Mucosa of rectum (tissue), 2 donors: ENCODE measurements around the gene USP6.
"Not testable (repeated sequence)": the region's sequence is repeated elsewhere in the genome, so short reads cannot be mapped to it uniquely, and the experiment has no call there.

ENCODE experiments used
- H3K27ac ChIP-seq, 2 donors: one replicate each; pipeline ENCODE4 v1.7.0; 2013; ENCODE audit warnings: inconsistent platforms in 2 of 2, low read depth in 2 of 2, low read length in 2 of 2
- H3K27me3 ChIP-seq, 2 donors: one replicate each; pipeline ENCODE4 v1.7.0; 2013; ENCODE audit warnings: low read length in 2 of 2; ENCODE audit not compliant: control insufficient read depth in 2 of 2, insufficient read depth in 2 of 2
- H3K36me3 ChIP-seq, 2 donors: one replicate each; pipeline ENCODE4 v1.7.0; 2013; ENCODE audit warnings: low read length in 2 of 2; ENCODE audit not compliant: control insufficient read depth in 2 of 2, insufficient read depth in 2 of 2
- H3K4me1 ChIP-seq, 2 donors: one replicate each; pipeline ENCODE4 v1.7.0; 2013; ENCODE audit warnings: low read length in 2 of 2, mild to moderate bottlenecking in 1 of 2; ENCODE audit not compliant: control insufficient read depth in 2 of 2, insufficient read depth in 2 of 2
- H3K4me3 ChIP-seq, 2 donors: one replicate each; pipeline ENCODE4 v1.7.0; 2013; ENCODE audit warnings: low read length in 2 of 2
- H3K9ac ChIP-seq, 2 donors: one replicate each; pipeline ENCODE4 v1.7.0; 2013; ENCODE audit warnings: low read length in 2 of 2, low read depth in 1 of 2, mild to moderate bottlenecking in 1 of 2
- H3K9me3 ChIP-seq, 2 donors: one replicate each; pipeline ENCODE4 v1.7.0; 2013; ENCODE audit warnings: low read length in 2 of 2; ENCODE audit not compliant: control insufficient read depth in 2 of 2
- donor health status: healthy.
- donor health status: Normal muscosa, but diverticular disease.

USP6 gene

DNA sequence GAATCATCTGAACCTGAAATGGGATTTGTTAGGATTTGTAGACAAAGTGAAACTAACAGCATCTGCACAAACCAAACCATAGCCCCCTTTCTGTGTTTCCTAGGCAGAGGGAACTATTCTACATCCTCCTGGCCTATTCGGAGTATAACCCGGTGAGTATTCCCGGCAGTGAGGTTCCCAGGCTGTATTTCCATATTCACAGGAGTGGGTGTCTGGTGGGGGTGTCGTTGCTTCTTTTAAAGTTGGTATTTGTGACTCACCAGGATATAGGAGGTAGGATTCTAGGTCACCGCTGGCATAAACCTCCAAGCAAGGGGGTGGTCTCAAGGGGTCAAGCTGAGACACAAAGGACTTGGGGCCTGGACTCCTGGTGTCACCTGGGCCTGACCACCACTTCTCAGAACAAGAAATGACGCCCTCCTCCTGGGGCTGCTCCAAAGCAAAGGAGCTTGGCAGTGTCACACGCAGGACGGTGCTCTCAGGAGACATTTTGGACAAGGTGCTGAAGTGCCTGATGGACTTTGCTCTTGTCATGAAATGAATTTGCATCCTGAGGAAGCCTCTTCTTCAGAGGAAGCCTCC lies 19.4 kb downstream of the USP6 start:
- H3K4me3 ChIP-seq, H3K27me3 ChIP-seq, H3K27ac ChIP-seq, H3K4me1 ChIP-seq, H3K9me3 ChIP-seq, H3K36me3 ChIP-seq, H3K9ac ChIP-seq: not testable (repeated sequence)

DNA sequence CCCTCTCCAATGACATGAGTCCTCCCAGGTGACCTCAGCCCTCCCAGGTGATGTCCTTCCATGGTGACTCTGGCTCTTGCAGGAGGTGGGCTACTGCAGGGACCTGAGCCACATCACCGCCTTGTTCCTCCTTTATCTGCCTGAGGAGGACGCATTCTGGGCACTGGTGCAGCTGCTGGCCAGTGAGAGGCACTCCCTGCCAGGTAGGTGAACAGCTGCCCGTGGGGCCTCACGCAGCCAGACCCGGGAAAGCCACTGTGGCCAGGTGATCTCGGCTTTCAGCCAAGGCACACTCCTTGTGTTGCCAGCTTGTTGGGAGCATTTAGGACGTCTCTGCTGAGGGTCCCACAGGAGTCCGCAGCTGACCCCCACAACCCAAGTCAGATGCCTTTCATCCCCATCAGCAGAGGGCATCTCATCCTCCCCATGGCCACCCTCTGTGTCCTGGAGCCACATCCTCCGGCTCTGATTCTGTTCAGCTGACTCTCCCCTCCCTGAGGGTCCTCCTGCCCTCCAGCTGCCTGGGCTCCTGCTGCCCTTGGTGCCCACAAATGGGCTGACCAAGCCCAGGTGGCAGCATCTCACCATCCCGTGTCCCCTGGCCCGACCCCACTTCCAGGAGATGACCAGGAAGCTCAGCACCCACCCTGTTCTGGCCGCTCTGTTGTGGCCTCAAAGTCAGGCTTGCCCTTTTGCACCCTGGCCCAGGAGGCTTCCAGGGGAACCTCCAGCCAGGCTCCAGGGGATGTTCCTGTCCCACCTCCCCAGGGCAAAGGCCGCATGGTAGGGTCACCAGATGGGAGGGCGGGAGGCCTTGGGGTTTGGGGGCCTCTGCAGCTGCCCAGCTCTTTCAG lies 20.1 kb downstream of the USP6 start:
- Histone ChIP-seq H3K9me3 (no peaks in the 10 kb centered on the region), H3K27me3 (no peaks in the 10 kb centered on the region), H3K36me3 (no peaks in the 10 kb centered on the region), H3K9ac (no peak overlapping the region), H3K4me1 (no peaks in the 10 kb centered on the region), H3K27ac (no peak overlapping the region), H3K4me3 (no peak overlapping the region)

DNA sequence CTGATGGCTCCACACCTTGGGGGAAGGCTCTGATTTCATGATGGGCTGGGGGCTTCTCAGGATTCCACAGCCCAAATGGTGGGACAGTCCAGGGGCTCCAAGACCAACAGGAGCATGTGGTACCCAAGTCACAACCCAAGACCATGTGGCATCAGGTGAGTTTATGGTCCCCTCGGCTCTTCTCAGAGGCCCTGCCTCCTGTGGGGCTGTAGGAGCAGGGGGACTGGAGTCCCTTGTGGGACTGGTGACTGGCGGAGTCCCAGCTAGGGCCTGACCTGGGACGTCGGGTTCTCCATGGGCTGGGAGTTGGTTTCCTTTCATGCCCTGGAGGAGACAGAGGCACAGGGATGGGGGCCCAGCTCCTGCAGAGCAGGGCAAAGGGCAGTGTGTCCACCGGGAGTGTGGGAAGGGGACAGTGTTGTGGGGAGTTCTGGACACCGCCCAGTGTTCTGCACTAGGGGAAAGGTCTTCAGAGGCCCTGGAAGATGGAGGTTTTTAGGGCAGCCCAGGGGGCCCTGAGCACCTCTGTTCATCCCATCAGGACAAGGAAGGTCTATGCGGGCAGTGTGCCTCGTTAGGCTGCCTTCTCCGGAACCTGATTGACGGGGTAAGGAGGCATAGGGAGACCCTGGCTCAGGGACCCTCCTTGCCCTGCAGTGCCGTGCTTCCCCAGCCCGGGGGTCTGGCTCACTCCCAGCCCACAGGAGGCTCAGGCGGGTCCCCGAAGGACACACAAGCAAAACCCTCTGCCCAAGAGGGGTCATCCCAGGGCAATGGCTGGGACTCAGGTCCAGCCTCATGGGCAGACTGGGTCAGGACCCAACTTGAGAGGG lies 21.0 kb downstream of the USP6 start:
- not testable (repeated sequence) for H3K27me3 ChIP-seq, H3K27ac ChIP-seq, H3K4me1 ChIP-seq, H3K9ac ChIP-seq, H3K9me3 ChIP-seq, H3K36me3 ChIP-seq, H3K4me3 ChIP-seq

DNA sequence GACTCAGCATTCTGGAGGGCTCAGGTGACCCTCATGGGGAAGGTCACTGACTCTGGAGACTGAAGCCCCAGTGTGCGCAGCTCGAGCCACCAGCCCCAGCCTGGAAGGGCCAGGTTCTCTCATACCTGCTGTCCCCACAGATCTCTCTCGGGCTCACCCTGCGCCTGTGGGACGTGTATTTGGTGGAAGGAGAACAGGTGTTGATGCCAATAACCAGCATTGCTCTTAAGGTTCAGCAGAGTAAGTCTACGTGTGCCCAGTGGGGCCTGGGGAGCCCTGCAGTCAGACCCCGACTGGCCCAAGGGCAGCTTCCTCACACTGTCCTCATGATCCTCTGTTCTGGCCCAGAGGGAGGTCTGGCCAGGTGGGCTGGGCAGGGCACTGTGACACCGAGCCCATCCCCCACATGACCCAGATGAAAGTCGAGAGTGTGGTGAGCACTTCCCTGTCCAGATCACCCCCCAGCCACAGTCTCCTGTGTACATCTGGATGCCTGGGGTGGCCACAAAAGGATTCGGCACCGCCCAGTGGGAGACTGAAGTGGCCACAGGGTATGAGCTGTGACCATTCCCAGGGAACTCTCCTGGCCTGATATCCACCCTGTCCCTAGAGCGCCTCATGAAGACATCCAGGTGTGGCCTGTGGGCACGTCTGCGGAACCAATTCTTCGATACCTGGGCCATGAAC lies 21.8 kb downstream of the USP6 start:
- H3K9ac ChIP-seq, H3K27ac ChIP-seq, H3K9me3 ChIP-seq, H3K36me3 ChIP-seq, H3K4me3 ChIP-seq, H3K27me3 ChIP-seq, H3K4me1 ChIP-seq: not testable (repeated sequence)

DNA sequence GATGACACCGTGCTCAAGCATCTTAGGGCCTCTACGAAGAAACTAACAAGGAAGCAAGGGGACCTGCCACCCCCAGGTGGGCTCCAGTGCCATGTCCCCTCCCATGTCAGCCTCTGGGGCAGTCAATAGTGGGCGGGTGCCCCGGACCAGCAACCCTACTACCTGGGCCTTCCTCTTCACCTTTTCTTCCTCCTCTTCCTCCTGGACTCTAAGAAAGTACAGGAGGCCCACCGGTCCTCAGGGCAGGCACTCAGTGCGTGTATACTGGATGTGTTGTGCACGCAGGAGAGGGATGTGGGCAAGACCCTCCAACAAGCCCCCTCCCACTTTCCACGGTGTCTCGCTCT lies 22.3 kb downstream of the USP6 start:
- not testable (repeated sequence) for H3K36me3 ChIP-seq, H3K9ac ChIP-seq, H3K4me1 ChIP-seq, H3K4me3 ChIP-seq, H3K27ac ChIP-seq, H3K27me3 ChIP-seq, H3K9me3 ChIP-seq

DNA sequence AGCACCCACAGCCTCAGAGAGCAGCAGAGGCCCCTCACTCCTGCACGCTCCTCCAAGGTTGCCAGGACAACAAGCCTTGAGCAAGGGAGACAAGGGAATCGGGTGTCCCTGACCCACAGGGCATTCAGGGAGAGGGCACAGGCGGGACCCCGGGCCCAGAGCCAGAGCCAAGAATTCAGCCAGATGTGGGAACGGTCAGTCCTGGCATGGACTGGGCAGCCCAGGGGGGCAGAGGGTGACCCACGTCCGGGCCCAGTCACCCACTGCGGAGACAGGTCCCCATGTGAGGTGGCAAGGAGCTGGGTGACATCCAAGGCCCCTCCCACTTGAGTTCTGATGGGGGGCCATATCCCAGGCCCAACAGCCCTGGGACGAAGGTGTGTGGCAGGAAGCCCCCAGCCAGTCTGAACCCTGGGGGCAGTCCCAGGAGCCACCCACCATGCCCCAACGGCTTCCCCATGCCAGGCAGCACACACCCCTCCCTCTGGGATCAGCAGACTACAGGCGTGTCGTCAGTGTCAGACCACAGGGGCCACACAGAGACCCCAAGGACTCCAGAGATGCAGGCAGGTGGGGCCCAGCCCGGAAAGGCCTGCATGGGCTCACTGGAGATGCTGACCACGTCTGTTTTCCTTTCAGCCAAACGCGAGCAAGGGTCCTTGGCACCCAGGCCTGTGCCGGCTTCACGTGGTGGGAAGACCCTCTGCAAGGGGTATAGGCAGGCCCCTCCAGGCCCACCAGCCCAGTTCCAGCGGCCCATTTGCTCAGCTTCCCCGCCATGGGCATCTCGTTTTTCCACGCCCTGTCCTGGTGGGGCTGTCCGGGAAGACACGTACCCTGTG lies 23.0 kb downstream of the USP6 start:
- Histone ChIP-seq H3K27me3 (no peaks in the 10 kb centered on the region), H3K27ac (no peak overlapping the region), H3K4me3 (no peak overlapping the region), H3K9ac (no peak overlapping the region), H3K36me3 (no peaks in the 10 kb centered on the region), H3K9me3 (no peaks in the 10 kb centered on the region), H3K4me1 (no peaks in the 10 kb centered on the region)

DNA sequence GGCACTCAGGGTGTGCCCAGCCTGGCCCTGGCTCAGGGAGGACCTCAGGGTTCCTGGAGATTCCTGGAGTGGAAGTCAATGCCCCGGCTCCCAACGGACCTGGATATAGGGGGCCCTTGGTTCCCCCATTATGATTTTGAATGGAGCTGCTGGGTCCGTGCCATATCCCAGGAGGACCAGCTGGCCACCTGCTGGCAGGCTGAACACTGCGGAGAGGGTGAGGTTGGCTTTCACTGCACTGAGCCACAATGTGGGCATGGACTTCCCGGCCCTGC lies 23.6 kb downstream of the USP6 start:
- H3K4me3 ChIP-seq = no peak overlapping the region
- no peak overlapping the region for H3K27ac ChIP-seq
- H3K36me3 ChIP-seq = no peaks in the 10 kb centered on the region
- H3K27me3 ChIP-seq = no peaks in the 10 kb centered on the region
- H3K9ac ChIP-seq = no peak overlapping the region
- H3K4me1 ChIP-seq = no peaks in the 10 kb centered on the region
- no peaks in the 10 kb centered on the region for H3K9me3 ChIP-seq

DNA sequence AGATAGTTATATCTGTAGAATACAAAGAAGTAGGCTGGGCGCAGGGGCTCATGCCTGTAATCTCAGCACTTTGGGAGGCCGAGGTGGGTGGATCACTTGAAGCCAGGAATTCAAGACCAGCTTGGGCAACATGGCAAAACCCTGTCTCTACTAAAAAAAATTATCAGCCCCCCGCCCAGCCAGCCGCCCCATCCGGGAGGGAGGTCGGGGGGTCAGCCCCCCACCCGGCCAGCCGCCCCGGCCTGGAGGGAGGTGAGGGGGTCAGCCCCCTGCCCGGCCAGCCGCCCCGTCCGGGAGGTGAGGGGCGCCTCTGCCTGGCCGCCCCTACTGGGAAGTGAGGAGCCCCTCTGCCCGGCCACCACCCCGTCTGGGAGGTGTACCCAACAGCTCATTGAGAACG lies 27.0 kb downstream of the USP6 start:
- not testable (repeated sequence) for H3K4me3 ChIP-seq, H3K4me1 ChIP-seq, H3K36me3 ChIP-seq, H3K9me3 ChIP-seq, H3K9ac ChIP-seq, H3K27ac ChIP-seq, H3K27me3 ChIP-seq

DNA sequence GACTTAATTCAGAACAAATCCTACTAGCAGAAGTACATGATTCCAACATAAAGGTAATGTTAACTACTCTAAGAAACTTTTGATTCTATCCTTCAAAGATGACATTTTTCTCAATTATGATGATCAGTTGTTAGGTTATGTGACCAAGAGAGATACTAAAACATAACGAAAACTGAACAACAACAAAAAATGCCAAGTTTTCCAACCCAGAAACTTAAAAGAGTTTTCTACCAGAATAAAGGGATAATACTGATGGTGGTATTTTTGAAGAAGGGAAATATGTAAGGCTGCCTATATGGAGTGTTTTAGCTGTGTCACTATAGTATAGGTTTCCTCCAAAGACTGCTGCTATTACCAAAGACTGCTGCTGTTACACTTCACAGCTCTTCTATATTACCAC lies 30.3 kb downstream of the USP6 start:
- H3K4me1 ChIP-seq, H3K27me3 ChIP-seq, H3K9ac ChIP-seq, H3K4me3 ChIP-seq, H3K36me3 ChIP-seq, H3K9me3 ChIP-seq, H3K27ac ChIP-seq: not testable (repeated sequence)
